ENCODE data around the gene RPS18. TPM values are rescaled to one million over a fixed set of nuclear protein-coding genes. Genes with fewer than 3 reads are reported as not detected.

RPS18 gene
- total and polyA plus RNA-seq, 10 of the 15 experiments (the other 5 are each of a cell fraction or from before 2014, with no cell fraction given): 4,228 to 20,828 (median 7,406) TPM

- TF ChIP-seq SUPT20H (IDR thresholded peaks at IDR 0.05; ENCODE audit: borderline replicate concordance, control insufficient read depth, low read depth, low read length) (no peak), IRF4 (IDR thresholded peaks at IDR 0.05; ENCODE audit: low read depth, low read length) (peak; percentile 66)
- TF ChIP-seq, protein P1, sequence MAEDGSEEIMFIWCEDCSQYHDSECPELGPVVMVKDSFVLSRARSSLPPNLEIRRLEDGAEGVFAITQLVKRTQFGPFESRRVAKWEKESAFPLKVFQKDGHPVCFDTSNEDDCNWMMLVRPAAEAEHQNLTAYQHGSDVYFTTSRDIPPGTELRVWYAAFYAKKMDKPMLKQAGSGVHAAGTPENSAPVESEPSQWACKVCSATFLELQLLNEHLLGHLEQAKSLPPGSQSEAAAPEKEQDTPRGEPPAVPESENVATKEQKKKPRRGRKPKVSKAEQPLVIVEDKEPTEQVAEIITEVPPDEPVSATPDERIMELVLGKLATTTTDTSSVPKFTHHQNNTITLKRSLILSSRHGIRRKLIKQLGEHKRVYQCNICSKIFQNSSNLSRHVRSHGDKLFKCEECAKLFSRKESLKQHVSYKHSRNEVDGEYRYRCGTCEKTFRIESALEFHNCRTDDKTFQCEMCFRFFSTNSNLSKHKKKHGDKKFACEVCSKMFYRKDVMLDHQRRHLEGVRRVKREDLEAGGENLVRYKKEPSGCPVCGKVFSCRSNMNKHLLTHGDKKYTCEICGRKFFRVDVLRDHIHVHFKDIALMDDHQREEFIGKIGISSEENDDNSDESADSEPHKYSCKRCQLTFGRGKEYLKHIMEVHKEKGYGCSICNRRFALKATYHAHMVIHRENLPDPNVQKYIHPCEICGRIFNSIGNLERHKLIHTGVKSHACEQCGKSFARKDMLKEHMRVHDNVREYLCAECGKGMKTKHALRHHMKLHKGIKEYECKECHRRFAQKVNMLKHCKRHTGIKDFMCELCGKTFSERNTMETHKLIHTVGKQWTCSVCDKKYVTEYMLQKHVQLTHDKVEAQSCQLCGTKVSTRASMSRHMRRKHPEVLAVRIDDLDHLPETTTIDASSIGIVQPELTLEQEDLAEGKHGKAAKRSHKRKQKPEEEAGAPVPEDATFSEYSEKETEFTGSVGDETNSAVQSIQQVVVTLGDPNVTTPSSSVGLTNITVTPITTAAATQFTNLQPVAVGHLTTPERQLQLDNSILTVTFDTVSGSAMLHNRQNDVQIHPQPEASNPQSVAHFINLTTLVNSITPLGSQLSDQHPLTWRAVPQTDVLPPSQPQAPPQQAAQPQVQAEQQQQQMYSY (CRISPR knock-in tag; IDR thresholded peaks at IDR 0.05): no peak
Measured at GRCh38 chr6:33313709-33314514, 42.0 kb downstream of the RPS18 start, which contains the start of gene TAPBP (continued).

- Histone ChIP-seq H3K27me3 (replicated peaks in 1 of 2; ENCODE audit: control insufficient read depth in 2 of 2, insufficient read depth in 2 of 2, low read length in 1 of 2) (no peaks in the 10 kb centered on the region), H4K20me1 (ENCODE audit: control insufficient read depth, insufficient read depth) (no peaks in the 10 kb centered on the region), H3K4me3 (peak overlapping the region; percentile 99), H3K9ac (ENCODE audit: control insufficient read depth, insufficient read depth, low read length) (peak overlapping the region; percentile 97), H3K4me1 (ENCODE audit: control insufficient read depth, insufficient read depth, low read length) (peaks cover 25% of the 10 kb centered on the region), H2AFZ (ENCODE audit: control insufficient read depth, low read depth, low read length) (peak overlapping the region; percentile 61), H3K36me3 (ENCODE audit: control insufficient read depth in 2 of 2, insufficient read depth in 2 of 2, low read length in 1 of 2) (peaks cover 5 to 6% of the 10 kb centered on the region in 2 experiments; a peak in 3 of 4 replicates), H3K4me2 (ENCODE audit: control insufficient read depth, insufficient read depth) (peak overlapping the region; percentile 67), H3K9me3 (replicated peaks; ENCODE audit: control insufficient read depth, insufficient read depth, low read length) (no peaks in the 10 kb centered on the region), H3K79me2 (ENCODE audit: control insufficient read depth, insufficient read depth, low read length) (peaks cover 56% of the 10 kb centered on the region), H3K27ac (ENCODE audit: control insufficient read depth, insufficient read depth) (peak overlapping the region; percentile 96)
- BruUV-seq (replicated peaks): no TSS peak
- no peak for DNase-seq (ENCODE audit: low read depth, low spot score)
- intact Hi-C loops (cut with micrococcal nuclease; ENCODE audit: unreplicated experiment) (loop anchor here (1.0 kb wide), 2 partner anchors 15 to 37 kb away; partner anchors contain the start of gene B3GALT4), in situ Hi-C loops (cut with MboI) (no loop called here)
- FAIRE-seq: peak; percentile 23
- 0% methylated on average over 10 of the region's 10 CpGs for WGBS (ENCODE audit: insufficient coverage, insufficient replicate concordance, low lambda C conversion rate, missing lambda C conversion rate)
- peak; percentile 63 for ATAC-seq
- SMC1A ChIA-PET (ENCODE audit: uncharacterized antibody, unreplicated experiment): interaction anchor here (1.0 to 1.2 kb wide), 2 partner anchors 9 to 76 kb away, joined by 3 to 4 read pairs; no protein-coding TSS in a partner anchor
- CTCF ChIA-PET: no interaction called here
- RAD21 ChIA-PET (ENCODE audit: unreplicated experiment): no interaction called here
- POLR2A ChIA-PET: no interaction called here
- TF ChIP-seq POLR2AphosphoS2 (IDR thresholded peaks at IDR 0.05; ENCODE audit: low read depth, low read length) (peak; percentile 41; the same call in 1 of the 2 replicates), PAX5 (IDR thresholded peaks at IDR 0.05; ENCODE audit: borderline replicate concordance, low read depth, low read length) (no peak), POU2F2 (IDR thresholded peaks at IDR 0.05; ENCODE audit: borderline replicate concordance, low read depth, low read length) (peak; percentile 17; the same call in 1 of the 3 replicates), POLR2A (IDR thresholded peaks at IDR 0.05; ENCODE audit: low read depth, low read length) (no peak), JUNB (IDR thresholded peaks at IDR 0.05) (no peak), ESRRA (IDR thresholded peaks at IDR 0.05; ENCODE audit: low read length) (no peak), IKZF1 (conservative IDR thresholded peaks at IDR 0.05) (0 out of 2 replicates have a peak, but pooled peaks have one; percentile 18), CREB1 (IDR thresholded peaks at IDR 0.05; ENCODE audit: low read depth) (no peak), NFXL1 (IDR thresholded peaks at IDR 0.05; ENCODE audit: borderline replicate concordance) (no peak), HDAC2 (IDR thresholded peaks at IDR 0.05) (no peak), IRF3 (IDR thresholded peaks at IDR 0.05) (no peak), IRF4 (IDR thresholded peaks at IDR 0.05; ENCODE audit: low read depth, low read length) (no peak), SMAD5 (IDR thresholded peaks at IDR 0.05; ENCODE audit: low read depth) (no peak), ZNF217 (IDR thresholded peaks at IDR 0.05) (no peak)
- TF ChIP-seq, protein P2, sequence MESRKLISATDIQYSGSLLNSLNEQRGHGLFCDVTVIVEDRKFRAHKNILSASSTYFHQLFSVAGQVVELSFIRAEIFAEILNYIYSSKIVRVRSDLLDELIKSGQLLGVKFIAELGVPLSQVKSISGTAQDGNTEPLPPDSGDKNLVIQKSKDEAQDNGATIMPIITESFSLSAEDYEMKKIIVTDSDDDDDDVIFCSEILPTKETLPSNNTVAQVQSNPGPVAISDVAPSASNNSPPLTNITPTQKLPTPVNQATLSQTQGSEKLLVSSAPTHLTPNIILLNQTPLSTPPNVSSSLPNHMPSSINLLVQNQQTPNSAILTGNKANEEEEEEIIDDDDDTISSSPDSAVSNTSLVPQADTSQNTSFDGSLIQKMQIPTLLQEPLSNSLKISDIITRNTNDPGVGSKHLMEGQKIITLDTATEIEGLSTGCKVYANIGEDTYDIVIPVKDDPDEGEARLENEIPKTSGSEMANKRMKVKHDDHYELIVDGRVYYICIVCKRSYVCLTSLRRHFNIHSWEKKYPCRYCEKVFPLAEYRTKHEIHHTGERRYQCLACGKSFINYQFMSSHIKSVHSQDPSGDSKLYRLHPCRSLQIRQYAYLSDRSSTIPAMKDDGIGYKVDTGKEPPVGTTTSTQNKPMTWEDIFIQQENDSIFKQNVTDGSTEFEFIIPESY (IDR thresholded peaks at IDR 0.05): no peak
Measured at GRCh38 chr6:33314515-33314942, 42.7 kb downstream of the RPS18 start.
